ENCODE measurements around the gene RRH. TPM values are rescaled to one million over a fixed set of nuclear protein-coding genes. Genes with fewer than 3 reads are reported as not detected.
A peak's percentile ranks its signal among the peaks of the same experiment; 100 is the strongest.
"Not testable (repeated sequence)": the region's sequence is repeated elsewhere in the genome, so short reads cannot be mapped to it uniquely, and the experiment has no call there.

The RRH gene
- polyA plus RNA-seq (2013) = 0.04 TPM

- no peak for DNase-seq
- Histone ChIP-seq H3K4me1 (ENCODE audit: control extremely low read depth in 1 of 4, control insufficient read depth in 4 of 4, insufficient read depth in 4 of 4, low read length in 3 of 4) (no peaks in the 10 kb centered on the region), H3K4me3 (ENCODE audit: control insufficient read depth in 1 of 7, extremely low read depth in 1 of 7, insufficient read depth in 4 of 7, low read depth in 2 of 7, low read length in 6 of 7) (no peak within 1 kb of the TSS), H3K27ac (ENCODE audit: insufficient read depth in 1 of 2, low read depth in 1 of 2, low read length in 2 of 2, poor library complexity in 1 of 2, severe bottlenecking in 2 of 2) (no peak within 1 kb of the TSS), H3K9me3 (ENCODE audit: control extremely low read depth in 1 of 5, control insufficient read depth in 4 of 5, insufficient read depth in 2 of 5, low read depth in 1 of 5, low read length in 4 of 5) (no peaks in the 10 kb centered on the region), H3K36me3 (ENCODE audit: control insufficient read depth in 4 of 4, insufficient read depth in 4 of 4, low read length in 3 of 4) (peaks cover 6 to 26% (median 18%) of the 10 kb centered on the region in 4 experiments), H3K27me3 (replicated peaks in 2 of 5; ENCODE audit: control insufficient read depth in 4 of 5, insufficient read depth in 5 of 5, low read length in 4 of 5) (no peaks in the 10 kb centered on the region)
- WGBS (ENCODE audit: insufficient coverage) = 100% methylated on average over 2 of the region's 2 CpGs
- POLR2A ChIA-PET = interaction anchor here (0.7 kb wide), 1 partner anchor 1072 kb away, joined by 3 read pairs; no protein-coding TSS in a partner anchor
- CTCF ChIA-PET = interaction anchor here (1.0 to 4.9 kb wide), 11 partner anchors 8 to 407 kb away, joined by 3 to 33 read pairs (median 5); partner anchors contain the start of genes CASP6 and GAR1
Measured at GRCh38 chr4:109827672-109828071, at the start of gene RRH. RRH (plus strand) TSS chr4:109827972; CDS start chr4:109828028, 56 bp downstream.

GRCh38 chr4:109782092-109782491 is 45.7 kb upstream of the RRH start:
- H3K9me3 ChIP-seq (ENCODE audit: control extremely low read depth in 1 of 5, control insufficient read depth in 4 of 5, insufficient read depth in 2 of 5, low read depth in 1 of 5, low read length in 4 of 5); POLR2A ChIA-PET; H3K36me3 ChIP-seq (ENCODE audit: control insufficient read depth in 4 of 4, insufficient read depth in 4 of 4, low read length in 3 of 4); H3K4me3 ChIP-seq (ENCODE audit: control insufficient read depth in 1 of 7, extremely low read depth in 1 of 7, insufficient read depth in 4 of 7, low read depth in 2 of 7, low read length in 6 of 7); H3K27ac ChIP-seq (ENCODE audit: insufficient read depth in 1 of 2, low read depth in 1 of 2, low read length in 2 of 2, poor library complexity in 1 of 2, severe bottlenecking in 2 of 2); H3K27me3 ChIP-seq (replicated peaks in 2 of 5; ENCODE audit: control insufficient read depth in 4 of 5, insufficient read depth in 5 of 5, low read length in 4 of 5); DNase-seq; H3K4me1 ChIP-seq (ENCODE audit: control extremely low read depth in 1 of 4, control insufficient read depth in 4 of 4, insufficient read depth in 4 of 4, low read length in 3 of 4): not testable (repeated sequence)
- CTCF ChIA-PET = interaction anchor here (0.6 kb wide), 1 partner anchor 401 kb away, joined by 3 read pairs; no protein-coding TSS in a partner anchor
- no CpG with 5 or more reads among the region's 2 CpGs for WGBS (ENCODE audit: insufficient coverage)

- no peak for DNase-seq
- H3K4me3 ChIP-seq (ENCODE audit: control insufficient read depth in 1 of 7, extremely low read depth in 1 of 7, insufficient read depth in 4 of 7, low read depth in 2 of 7, low read length in 6 of 7) = no peak overlapping the region
- CTCF ChIA-PET = no interaction called here
- no peak overlapping the region for H3K27ac ChIP-seq (ENCODE audit: insufficient read depth in 1 of 2, low read depth in 1 of 2, low read length in 2 of 2, poor library complexity in 1 of 2, severe bottlenecking in 2 of 2)
- POLR2A ChIA-PET = no interaction called here
- no peaks in the 10 kb centered on the region for H3K36me3 ChIP-seq (ENCODE audit: control insufficient read depth in 4 of 4, insufficient read depth in 4 of 4, low read length in 3 of 4)
- H3K27me3 ChIP-seq (replicated peaks in 2 of 5; ENCODE audit: control insufficient read depth in 4 of 5, insufficient read depth in 5 of 5, low read length in 4 of 5) = no peaks in the 10 kb centered on the region
- H3K9me3 ChIP-seq (ENCODE audit: control extremely low read depth in 1 of 5, control insufficient read depth in 4 of 5, insufficient read depth in 2 of 5, low read depth in 1 of 5, low read length in 4 of 5) = peaks cover 0 to 3% (median 0%) of the 10 kb centered on the region in 5 experiments
- no peaks in the 10 kb centered on the region for H3K4me1 ChIP-seq (ENCODE audit: control extremely low read depth in 1 of 4, control insufficient read depth in 4 of 4, insufficient read depth in 4 of 4, low read length in 3 of 4)
- no CpG with 5 or more reads among the region's 1 CpG for WGBS (ENCODE audit: insufficient coverage)
Measured at GRCh38 chr4:109786846-109787245, 40.9 kb upstream of the RRH start.

- no peaks in the 10 kb centered on the region for H3K36me3 ChIP-seq (ENCODE audit: control insufficient read depth in 4 of 4, insufficient read depth in 4 of 4, low read length in 3 of 4)
- ChIA-PET CTCF (no interaction called here), POLR2A (no interaction called here)
- peaks cover 0 to 3% (median under 1%) of the 10 kb centered on the region in 5 experiments for H3K9me3 ChIP-seq (ENCODE audit: control extremely low read depth in 1 of 5, control insufficient read depth in 4 of 5, insufficient read depth in 2 of 5, low read depth in 1 of 5, low read length in 4 of 5)
- H3K4me3 ChIP-seq (ENCODE audit: control insufficient read depth in 1 of 7, extremely low read depth in 1 of 7, insufficient read depth in 4 of 7, low read depth in 2 of 7, low read length in 6 of 7) = no peak overlapping the region
- H3K27ac ChIP-seq (ENCODE audit: insufficient read depth in 1 of 2, low read depth in 1 of 2, low read length in 2 of 2, poor library complexity in 1 of 2, severe bottlenecking in 2 of 2) = no peak overlapping the region
- no peaks in the 10 kb centered on the region for H3K4me1 ChIP-seq (ENCODE audit: control extremely low read depth in 1 of 4, control insufficient read depth in 4 of 4, insufficient read depth in 4 of 4, low read length in 3 of 4)
- no peak for DNase-seq
- no CpG with 5 or more reads among the region's 1 CpG for WGBS (ENCODE audit: insufficient coverage)
- no peaks in the 10 kb centered on the region for H3K27me3 ChIP-seq (replicated peaks in 2 of 5; ENCODE audit: control insufficient read depth in 4 of 5, insufficient read depth in 5 of 5, low read length in 4 of 5)
Measured at GRCh38 chr4:109787807-109788206, 40.0 kb upstream of the RRH start.

GRCh38 chr4:109795059-109795458 is 32.7 kb upstream of the RRH start:
- no peaks in the 10 kb centered on the region for H3K4me1 ChIP-seq (ENCODE audit: control extremely low read depth in 1 of 4, control insufficient read depth in 4 of 4, insufficient read depth in 4 of 4, low read length in 3 of 4)
- no CpG with 5 or more reads among the region's 6 CpGs for WGBS (ENCODE audit: insufficient coverage)
- peaks cover 0 to 6% (median 0%) of the 10 kb centered on the region in 4 experiments for H3K36me3 ChIP-seq (ENCODE audit: control insufficient read depth in 4 of 4, insufficient read depth in 4 of 4, low read length in 3 of 4)
- H3K27ac ChIP-seq (ENCODE audit: insufficient read depth in 1 of 2, low read depth in 1 of 2, low read length in 2 of 2, poor library complexity in 1 of 2, severe bottlenecking in 2 of 2) = no peak overlapping the region
- no peak overlapping the region for H3K4me3 ChIP-seq (ENCODE audit: control insufficient read depth in 1 of 7, extremely low read depth in 1 of 7, insufficient read depth in 4 of 7, low read depth in 2 of 7, low read length in 6 of 7)
- no peaks in the 10 kb centered on the region for H3K27me3 ChIP-seq (replicated peaks in 2 of 5; ENCODE audit: control insufficient read depth in 4 of 5, insufficient read depth in 5 of 5, low read length in 4 of 5)
- peaks cover 0 to 32% (median 6%) of the 10 kb centered on the region in 5 experiments for H3K9me3 ChIP-seq (ENCODE audit: control extremely low read depth in 1 of 5, control insufficient read depth in 4 of 5, insufficient read depth in 2 of 5, low read depth in 1 of 5, low read length in 4 of 5)
- POLR2A ChIA-PET = no interaction called here
- CTCF ChIA-PET = interaction anchor here (0.6 to 1.3 kb wide), 4 partner anchors 9 to 93 kb away, joined by 3 to 4 read pairs (median 4); no protein-coding TSS in a partner anchor
- no peak for DNase-seq

GRCh38 chr4:109798866-109799265 is 28.9 kb upstream of the RRH start:
- POLR2A ChIA-PET = no interaction called here

GRCh38 chr4:109801099-109801789 is 26.5 kb upstream of the RRH start:
- Histone ChIP-seq H3K4me1 (ENCODE audit: control extremely low read depth in 1 of 4, control insufficient read depth in 4 of 4, insufficient read depth in 4 of 4, low read length in 3 of 4) (peaks cover 0 to 18% (median 5%) of the 10 kb centered on the region in 4 experiments), H3K9me3 (ENCODE audit: control extremely low read depth in 1 of 5, control insufficient read depth in 4 of 5, insufficient read depth in 2 of 5, low read depth in 1 of 5, low read length in 4 of 5) (peaks cover 0 to 8% (median 3%) of the 10 kb centered on the region in 5 experiments), H3K36me3 (ENCODE audit: control insufficient read depth in 4 of 4, insufficient read depth in 4 of 4, low read length in 3 of 4) (no peaks in the 10 kb centered on the region), H3K27ac (ENCODE audit: insufficient read depth in 1 of 2, low read depth in 1 of 2, low read length in 2 of 2, poor library complexity in 1 of 2, severe bottlenecking in 2 of 2) (no peak overlapping the region), H3K27me3 (replicated peaks in 2 of 5; ENCODE audit: control insufficient read depth in 4 of 5, insufficient read depth in 5 of 5, low read length in 4 of 5) (no peaks in the 10 kb centered on the region), H3K4me3 (ENCODE audit: control insufficient read depth in 1 of 7, extremely low read depth in 1 of 7, insufficient read depth in 4 of 7, low read depth in 2 of 7, low read length in 6 of 7) (peak overlapping the region in 2 of 7 experiments; percentile 16 to 34)
- no peak for DNase-seq
- CTCF ChIA-PET = interaction anchor here (1.2 to 4.3 kb wide), 3 partner anchors 22 to 124 kb away, joined by 3 to 14 read pairs (median 3); partner anchors contain the start of gene CASP6
- WGBS (ENCODE audit: insufficient coverage) = 100% methylated on average over 1 of the region's 4 CpGs
- POLR2A ChIA-PET = no interaction called here

More at GRCh38 chr4:109798866-109799265, 28.9 kb upstream of the RRH start:
- H3K27ac ChIP-seq (ENCODE audit: insufficient read depth in 1 of 2, low read depth in 1 of 2, low read length in 2 of 2, poor library complexity in 1 of 2, severe bottlenecking in 2 of 2) = no peak overlapping the region
- peaks cover 0 to 18% (median 5%) of the 10 kb centered on the region in 4 experiments for H3K4me1 ChIP-seq (ENCODE audit: control extremely low read depth in 1 of 4, control insufficient read depth in 4 of 4, insufficient read depth in 4 of 4, low read length in 3 of 4)
- peaks cover 0 to 25% (median 6%) of the 10 kb centered on the region in 5 experiments for H3K9me3 ChIP-seq (ENCODE audit: control extremely low read depth in 1 of 5, control insufficient read depth in 4 of 5, insufficient read depth in 2 of 5, low read depth in 1 of 5, low read length in 4 of 5)
- DNase-seq = no peak
- CTCF ChIA-PET = no interaction called here
- no peak overlapping the region for H3K4me3 ChIP-seq (ENCODE audit: control insufficient read depth in 1 of 7, extremely low read depth in 1 of 7, insufficient read depth in 4 of 7, low read depth in 2 of 7, low read length in 6 of 7)
- peaks cover 0 to 3% (median 0%) of the 10 kb centered on the region in 4 experiments for H3K36me3 ChIP-seq (ENCODE audit: control insufficient read depth in 4 of 4, insufficient read depth in 4 of 4, low read length in 3 of 4)
- no peaks in the 10 kb centered on the region for H3K27me3 ChIP-seq (replicated peaks in 2 of 5; ENCODE audit: control insufficient read depth in 4 of 5, insufficient read depth in 5 of 5, low read length in 4 of 5)

Data from common myeloid progenitor, CD34-positive (primary cell).